Measurements from ENCODE around the gene SLC39A11.

- TF ChIP-seq CTCF (IDR thresholded peaks at IDR 0.05), result no peak
- no peak for TF ChIP-seq POLR2A (IDR thresholded peaks at IDR 0.05)
Observed at GRCh38 chr17:72984145-72984925, 108.2 kb downstream of the SLC39A11 start.

Measured in testis (tissue), 2 donors.